Caco-2 (cell line): ENCODE results near the gene SGCD. TPM values are rescaled to one million over a fixed set of nuclear protein-coding genes. Genes with fewer than 3 reads are reported as not detected.

ENCODE experiments used
- BruUV-seq: library from RNA; stranded (reverse); fragments of 400-500 nt; replicated peaks from 2 replicates; lab custom pipeline; 2021; lab: Mats Ljungman, UMichigan
- CTCF ChIA-PET: fragments of 300-600 bp; sonication (Branson Sonifier 250); formaldehyde crosslinking; loops from one replicate; lab custom pipeline; 2022; ENCODE audit warnings: antibody characterized with exemption; lab: Charles Lee
- POLR2A ChIA-PET: fragments of 300-600 bp; sonication (Branson Sonifier 250); formaldehyde crosslinking; loops from one replicate; lab custom pipeline; 2022; ENCODE audit warnings: antibody characterized with exemption; lab: Charles Lee
- DNase-seq, 2 experiments: peaks; one replicate each; pipeline versions ENCODE4 v3.0.0 to v3.0.0-alpha.2; 2020 to 2022
- H3K27me3 ChIP-seq: replicated peaks from 2 replicates; pipeline ENCODE4 v1.6.0; 2011; ENCODE audit warnings: low read length; ENCODE audit not compliant: control insufficient read depth, insufficient read depth
- H3K36me3 ChIP-seq: 2 replicates; pipeline ENCODE4 v1.5.1; 2011; ENCODE audit warnings: low read length; ENCODE audit not compliant: control insufficient read depth, insufficient read depth
- H3K4me1 ChIP-seq: fragments of 250-450 bp; sonication (Bioruptor Pico); 2 replicates; pipeline ENCODE4 v1.5.1; 2020; ENCODE audit warnings: mild to moderate bottlenecking
- H3K4me3 ChIP-seq: 2 replicates; pipeline ENCODE4 v1.5.1; 2011; ENCODE audit warnings: low read depth, mild to moderate bottlenecking, control low read depth, low read length
- H3K9me3 ChIP-seq: fragments of 250-450 bp; sonication (Bioruptor Pico); 2 replicates; pipeline ENCODE4 v1.5.1; 2020; ENCODE audit warnings: mild to moderate bottlenecking, moderate library complexity
- H3K27ac Mint-ChIP-seq: one replicate; pipeline ENCODE4 v1.8.0; 2022; ENCODE audit warnings: mixed read lengths; ENCODE audit not compliant: unreplicated experiment
- H3K27me3 Mint-ChIP-seq: one replicate; pipeline ENCODE4 v1.8.0; 2022; ENCODE audit warnings: mixed read lengths; ENCODE audit not compliant: insufficient read depth, unreplicated experiment
- H3K36me3 Mint-ChIP-seq: one replicate; pipeline ENCODE4 v1.8.0; 2022; ENCODE audit warnings: mild to moderate bottlenecking, mixed read lengths; ENCODE audit not compliant: insufficient read depth, unreplicated experiment
- H3K4me1 Mint-ChIP-seq: one replicate; pipeline ENCODE4 v1.8.0; 2022; ENCODE audit warnings: low read depth, mixed read lengths; ENCODE audit not compliant: unreplicated experiment
- H3K4me3 Mint-ChIP-seq: one replicate; pipeline ENCODE4 v1.8.0; 2022; ENCODE audit warnings: mild to moderate bottlenecking, moderate library complexity, mixed read lengths; ENCODE audit not compliant: unreplicated experiment
- H3K9me3 Mint-ChIP-seq: one replicate; pipeline ENCODE4 v1.8.0; 2022; ENCODE audit warnings: mixed read lengths; ENCODE audit not compliant: unreplicated experiment
- CTCF ChIP-seq, 2 experiments: fragments of 200-600 bp in 1 of 2; IDR thresholded peaks; 1 replicate in 1 of 2; 2 replicates in 1 of 2; pipeline versions ENCODE4 v1.5.1 to v1.8.0; 2011 to 2022; ENCODE audit warnings: antibody characterized with exemption in 1 of 2, control low read depth in 1 of 2, inconsistent platforms in 1 of 2, low read depth in 1 of 2, low read length in 1 of 2, mild to moderate bottlenecking in 1 of 2, moderate library complexity in 1 of 2; ENCODE audit not compliant: insufficient read depth in 1 of 2, severe bottlenecking in 1 of 2, unreplicated experiment in 1 of 2
- intact Hi-C: fragments of 100-400 bp; cut with micrococcal nuclease; formaldehyde crosslinking; loops from one replicate; pipeline ENCODE4 v1.10.0; 2022; ENCODE audit not compliant: unreplicated experiment
- total RNA-seq: library from RNA; stranded (reverse); gene quantifications from 2 replicates; pipeline ENCODE4 v1.2.3, GENCODE V29; 2022

The SGCD gene
- total RNA-seq, 1 experiment from 2014 or later = 0.20 TPM

DNA sequence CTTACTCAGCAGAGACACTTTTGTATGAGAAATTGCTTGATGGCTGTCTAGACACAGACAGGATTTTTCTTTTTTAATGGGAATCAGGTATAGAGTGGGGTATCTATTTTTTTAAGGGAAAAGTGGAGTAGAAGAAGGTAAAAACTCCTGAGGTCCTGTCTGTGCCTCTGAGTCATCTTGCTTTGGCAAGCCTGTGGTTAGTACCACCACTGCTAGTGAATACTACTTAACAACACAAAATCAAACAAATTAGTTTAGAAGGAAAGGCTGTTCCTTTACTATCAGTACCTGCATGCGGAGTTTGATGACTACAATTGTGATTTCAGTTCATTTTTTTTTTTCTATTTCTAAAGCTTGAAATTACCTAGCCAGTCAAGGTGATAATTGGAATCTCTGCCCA lies 372.2 kb downstream of the SGCD start:
- H3K4me1 Mint-ChIP-seq = peaks cover under 1% of the 10 kb centered on the region
- H3K27me3 Mint-ChIP-seq = no peaks in the 10 kb centered on the region
- no peak for DNase-seq
- Histone ChIP-seq H3K9me3 (no peaks in the 10 kb centered on the region), H3K4me3 (no peak overlapping the region), H3K4me1 (peaks cover 6% of the 10 kb centered on the region; the same call in 1 of the 2 replicates), H3K36me3 (no peaks in the 10 kb centered on the region; the same call in 1 of the 2 replicates), H3K27me3 (no peaks in the 10 kb centered on the region)
- TF ChIP-seq CTCF (IDR thresholded peaks at IDR 0.05; ENCODE audit: insufficient read depth in 1 of 2, low read depth in 1 of 2, low read length in 1 of 2, severe bottlenecking in 1 of 2, unreplicated experiment in 1 of 2) = no peak
- no peaks in the 10 kb centered on the region for H3K9me3 Mint-ChIP-seq
- intact Hi-C loops = loop anchor here (10.0 kb wide), 1 partner anchor 336 kb away; no protein-coding TSS in a partner anchor
- no peaks in the 10 kb centered on the region for H3K36me3 Mint-ChIP-seq
- no TSS peak for BruUV-seq
- no peak overlapping the region for H3K4me3 Mint-ChIP-seq
- ChIA-PET CTCF (interaction anchor here (0.5 kb wide), 1 partner anchor 1247 kb away, joined by 7 read pairs; no protein-coding TSS in a partner anchor), POLR2A (no interaction called here)
- H3K27ac Mint-ChIP-seq = no peak overlapping the region

GRCh38 chr5:156704139-156704538 lies 377.2 kb downstream of the SGCD start:
- no peaks in the 10 kb centered on the region for H3K36me3 ChIP-seq
- ChIA-PET POLR2A (no interaction called here), CTCF (no interaction called here)
- H3K4me1 ChIP-seq = no peaks in the 10 kb centered on the region
- DNase-seq = no peak
- H3K4me3 ChIP-seq = no peak overlapping the region
- no peaks in the 10 kb centered on the region for H3K27me3 Mint-ChIP-seq
- no TSS peak for BruUV-seq
- no peaks in the 10 kb centered on the region for H3K4me1 Mint-ChIP-seq
- no peak for TF ChIP-seq CTCF (IDR thresholded peaks at IDR 0.05; ENCODE audit: insufficient read depth in 1 of 2, low read depth in 1 of 2, low read length in 1 of 2, severe bottlenecking in 1 of 2, unreplicated experiment in 1 of 2)
- H3K9me3 ChIP-seq = no peaks in the 10 kb centered on the region
- intact Hi-C loops = no loop called here
- H3K9me3 Mint-ChIP-seq = no peaks in the 10 kb centered on the region
- H3K36me3 Mint-ChIP-seq = no peaks in the 10 kb centered on the region
- no peaks in the 10 kb centered on the region for H3K27me3 ChIP-seq
- no peak overlapping the region for H3K27ac Mint-ChIP-seq
- no peak overlapping the region for H3K4me3 Mint-ChIP-seq

DNA sequence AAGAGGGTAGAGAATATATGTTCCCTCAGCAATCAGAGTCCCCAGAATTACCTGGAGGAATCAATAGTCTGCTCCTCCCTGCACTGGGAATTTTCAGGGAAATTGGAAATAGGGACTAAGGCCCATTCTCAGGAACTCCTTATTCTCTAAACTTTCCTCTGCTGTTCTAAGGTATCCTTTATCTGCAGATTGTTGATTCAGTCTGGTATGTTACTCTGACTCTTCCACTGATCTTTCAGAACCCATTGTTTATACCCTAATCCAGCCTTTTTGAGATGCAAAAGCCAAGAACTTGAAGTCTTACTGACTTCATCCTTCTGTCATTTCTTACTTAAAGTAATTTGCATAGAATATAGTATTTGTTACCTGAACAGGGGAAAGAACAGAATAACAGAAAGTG lies 379.7 kb downstream of the SGCD start:
- DNase-seq = no peak
- no peaks in the 10 kb centered on the region for H3K36me3 Mint-ChIP-seq
- intact Hi-C loops = no loop called here
- ChIA-PET POLR2A (no interaction called here), CTCF (no interaction called here)
- H3K27me3 ChIP-seq = no peaks in the 10 kb centered on the region
- H3K27ac Mint-ChIP-seq = no peak overlapping the region
- H3K9me3 ChIP-seq = no peaks in the 10 kb centered on the region
- H3K36me3 ChIP-seq = no peaks in the 10 kb centered on the region
- H3K4me1 ChIP-seq = no peaks in the 10 kb centered on the region
- H3K4me3 ChIP-seq = no peak overlapping the region
- BruUV-seq = no TSS peak
- H3K27me3 Mint-ChIP-seq = no peaks in the 10 kb centered on the region
- H3K4me1 Mint-ChIP-seq = peaks cover 8% of the 10 kb centered on the region
- H3K9me3 Mint-ChIP-seq = peaks cover 10% of the 10 kb centered on the region
- H3K4me3 Mint-ChIP-seq = no peak overlapping the region
- no peak for TF ChIP-seq CTCF (IDR thresholded peaks at IDR 0.05; ENCODE audit: insufficient read depth in 1 of 2, low read depth in 1 of 2, low read length in 1 of 2, severe bottlenecking in 1 of 2, unreplicated experiment in 1 of 2)
